B cell (primary cell): Measurements from ENCODE around the gene WTAP. TPM values are rescaled to one million over a fixed set of nuclear protein-coding genes. Genes with fewer than 3 reads are reported as not detected.

Source experiments
- ATAC-seq: fragments of 200-7000 bp; cut with Tn5 transposase; one replicate; pipeline ENCODE4 v1.10.0; 2021; ENCODE audit warnings: low read depth, mild to moderate bottlenecking, moderate number of reproducible peaks, moderate library complexity
- CTCF ChIA-PET: fragments of 350-600 bp; sonication (Branson Sonifier 250); formaldehyde crosslinking; loops from one replicate; lab custom pipeline; 2021; ENCODE audit warnings: antibody characterized with exemption, inconsistent platforms; lab: Charles Lee
- POLR2A ChIA-PET: fragments of 350-600 bp; sonication (Branson Sonifier 250); formaldehyde crosslinking; loops from one replicate; lab custom pipeline; 2021; ENCODE audit warnings: antibody characterized with exemption; lab: Charles Lee
- DNase-seq: peaks from one replicate; pipeline ENCODE4 v3.0.0; 2013
- H2AFZ ChIP-seq: 2 replicates; pipeline ENCODE4 v1.6.1; 2012; ENCODE audit warnings: mild to moderate bottlenecking, low read depth, low read length; ENCODE audit not compliant: insufficient read depth, poor library complexity, severe bottlenecking
- H3K27ac ChIP-seq, 2 donors: 1 replicate in 1 of 2; 2 replicates in 1 of 2; pipeline ENCODE4 v1.5.1; 2012 to 2013; ENCODE audit warnings: low read length in 2 of 2, mild to moderate bottlenecking in 2 of 2, moderate library complexity in 1 of 2
- H3K27me3 ChIP-seq, 4 experiments: fragments of 200-600 bp in 1 of 4; sonication (generic) in 1 of 4; replicated peaks in 1 of 4; 1 replicate in 2 of 4; 2 replicates in 2 of 4; pipeline versions ENCODE4 v1.6.1 to v1.7.0; 2013 to 2016; ENCODE audit warnings: low read length in 3 of 4, mild to moderate bottlenecking in 2 of 4, mixed read lengths in 1 of 4, moderate library complexity in 1 of 4; ENCODE audit not compliant: insufficient read depth in 4 of 4, control insufficient read depth in 3 of 4; ENCODE audit errors: control extremely low read depth in 1 of 4
- H3K36me3 ChIP-seq, 2 experiments: replicated peaks in 1 of 2; 1 replicate in 1 of 2; 2 replicates in 1 of 2; pipeline versions ENCODE4 v1.6.1 to v1.7.1; 2013; ENCODE audit warnings: low read length in 1 of 2; ENCODE audit not compliant: insufficient read depth in 2 of 2, control insufficient read depth in 1 of 2; ENCODE audit errors: control extremely low read depth in 1 of 2, extremely low read depth in 1 of 2
- H3K4me1 ChIP-seq, 2 donors: fragments of 200-600 bp in 1 of 2; sonication (generic) in 1 of 2; 1 replicate in 1 of 2; 2 replicates in 1 of 2; pipeline versions ENCODE4 v1.5.1 to v1.6.1; 2013 to 2017; ENCODE audit warnings: low read length in 2 of 2; ENCODE audit not compliant: control insufficient read depth in 2 of 2, insufficient read depth in 2 of 2
- H3K4me2 ChIP-seq: replicated peaks from 2 replicates; pipeline ENCODE3; 2012; ENCODE audit warnings: mild to moderate bottlenecking, low read depth, low read length; ENCODE audit not compliant: poor library complexity, severe bottlenecking
- H3K4me3 ChIP-seq, 5 experiments: fragments of 200-600 bp in 1 of 5; sonication (generic) in 1 of 5; 1 replicate in 3 of 5; 2 replicates in 2 of 5; pipeline versions ENCODE4 v1.5.1 to v1.7.0; 2011 to 2016; ENCODE audit warnings: low read length in 4 of 5, mild to moderate bottlenecking in 4 of 5, low read depth in 2 of 5, control low read depth in 1 of 5, moderate library complexity in 1 of 5; ENCODE audit not compliant: insufficient read depth in 1 of 5; ENCODE audit errors: control extremely low read depth in 1 of 5, extremely low read depth in 1 of 5
- H3K79me2 ChIP-seq: fragments of 200-600 bp; sonication (generic); one replicate; pipeline ENCODE4 v1.6.0; 2016; ENCODE audit warnings: low read length; ENCODE audit not compliant: control insufficient read depth, insufficient read depth
- H3K9ac ChIP-seq: fragments of 200-600 bp; sonication (generic); 2 replicates; pipeline ENCODE4 v1.6.1; 2017; ENCODE audit warnings: mild to moderate bottlenecking, low read length, moderate library complexity
- H3K9me3 ChIP-seq, 3 donors: one replicate each; pipeline versions ENCODE4 v1.6.1 to v1.7.1; 2013; ENCODE audit warnings: low read length in 2 of 3; ENCODE audit not compliant: control insufficient read depth in 2 of 3, insufficient read depth in 1 of 3; ENCODE audit errors: control extremely low read depth in 1 of 3
- H4K20me1 ChIP-seq: 2 replicates; pipeline ENCODE4 v1.6.0; 2012; ENCODE audit warnings: mild to moderate bottlenecking, low read length; ENCODE audit not compliant: insufficient read depth, control insufficient read depth, poor library complexity, severe bottlenecking
- H3K27ac Mint-ChIP-seq: one replicate; pipeline ENCODE4 v1.8.0; 2021; ENCODE audit warnings: mixed read lengths
- H3K27me3 Mint-ChIP-seq: one replicate; pipeline ENCODE4 v1.8.0; 2021; ENCODE audit warnings: mixed read lengths
- H3K4me1 Mint-ChIP-seq: one replicate; pipeline ENCODE4 v1.8.0; 2021; ENCODE audit warnings: mixed read lengths
- H3K4me3 Mint-ChIP-seq: one replicate; pipeline ENCODE4 v1.8.0; 2021; ENCODE audit warnings: mixed read lengths
- H3K9me3 Mint-ChIP-seq: one replicate; pipeline ENCODE4 v1.8.0; 2022; ENCODE audit warnings: mixed read lengths; ENCODE audit not compliant: insufficient read depth
- CTCF ChIP-seq: fragments of 200-600 bp; IDR thresholded peaks from one replicate; pipeline ENCODE4 v1.8.0; 2022; ENCODE audit warnings: antibody characterized with exemption, mild to moderate bottlenecking
- EZH2 ChIP-seq: IDR thresholded peaks from 2 replicates; pipeline ENCODE4 v1.6.1; 2012; ENCODE audit warnings: borderline replicate concordance, low read depth, mild to moderate bottlenecking, moderate library complexity, low read length; ENCODE audit not compliant: insufficient read depth, poor library complexity, severe bottlenecking
- WGBS: methylation state at CpG from one replicate; pipeline ENCODE4 v1.1.5; 2013; ENCODE audit warnings: missing lambda C conversion rate; ENCODE audit not compliant: insufficient coverage; 5-methylcytosine and 5-hydroxymethylcytosine counted together
- intact Hi-C: fragments of 100-400 bp; cut with micrococcal nuclease; formaldehyde crosslinking; loops from one replicate; pipeline ENCODE4 v1.10.0; 2022
- polyA plus RNA-seq: library from polyadenylated mRNA; depleted of rRNA; stranded (reverse); fragments of >200 nt; gene quantifications from 2 replicates; pipeline ENCODE4 v1.2.3, GENCODE V29; 2012
- total RNA-seq, 2 donors: library from RNA; stranded (reverse); fragments of 120-200 nt in 1 of 2; gene quantifications; 1 replicate in 1 of 2; 2 replicates in 1 of 2; pipeline versions ENCODE4 v1.2.3 to v1.2.4, GENCODE V29; 2013 to 2022

The WTAP gene
- total and polyA plus RNA-seq, 2 donors (not counting 1 experiment from before 2014, with no cell fraction given): 34.2 to 165 TPM

DNA sequence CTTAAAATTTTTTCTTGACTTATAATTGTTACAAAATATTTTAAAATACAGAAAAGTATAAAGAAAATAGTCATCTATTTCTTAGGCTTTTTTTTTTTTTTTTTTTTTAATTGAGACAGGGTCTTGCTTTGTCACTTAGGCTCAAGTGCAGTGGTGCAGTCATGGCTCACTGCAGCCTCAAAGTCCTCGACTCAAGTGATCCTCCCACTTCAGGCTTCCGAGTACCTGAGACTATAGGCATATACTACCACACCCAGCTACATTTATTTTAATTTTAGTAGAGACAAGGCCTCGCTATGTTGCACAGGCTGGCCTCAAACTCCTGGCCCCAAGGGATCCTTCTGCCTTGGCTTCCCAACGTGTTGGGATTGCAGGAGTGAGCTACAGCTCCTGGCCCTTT is 29.2 kb downstream of the WTAP start:
- no peak for ATAC-seq
- peaks cover 18 to 45% of the 10 kb centered on the region in 2 experiments for H3K36me3 ChIP-seq
- Mint-ChIP-seq H3K4me1 (peaks cover 13% of the 10 kb centered on the region), H3K9me3 (no peaks in the 10 kb centered on the region), H3K27me3 (no peaks in the 10 kb centered on the region), H3K4me3 (no peak overlapping the region), H3K27ac (no peak overlapping the region)
- peaks cover 10% of the 10 kb centered on the region for H3K79me2 ChIP-seq
- H3K27me3 ChIP-seq: no peaks in the 10 kb centered on the region
- no peak overlapping the region for H3K4me2 ChIP-seq
- intact Hi-C loops: no loop called here
- H3K9me3 ChIP-seq: no peaks in the 10 kb centered on the region
- TF ChIP-seq EZH2 (no peak), CTCF (no peak)
- no peak for DNase-seq
- H3K4me1 ChIP-seq: peaks cover 9 to 10% of the 10 kb centered on the region in 2 donors
- no peak overlapping the region for H3K27ac ChIP-seq
- ChIA-PET CTCF (interaction anchor here (0.7 to 1.0 kb wide), 2 partner anchors 30 to 65 kb away, joined by 5 to 8 read pairs; no protein-coding TSS in a partner anchor), POLR2A (no interaction called here)
- WGBS: 95% methylated on average over 4 of the region's 4 CpGs
- no peak overlapping the region for H2AFZ ChIP-seq
- no peaks in the 10 kb centered on the region for H4K20me1 ChIP-seq
- H3K9ac ChIP-seq: no peak overlapping the region
- no peak overlapping the region for H3K4me3 ChIP-seq

DNA sequence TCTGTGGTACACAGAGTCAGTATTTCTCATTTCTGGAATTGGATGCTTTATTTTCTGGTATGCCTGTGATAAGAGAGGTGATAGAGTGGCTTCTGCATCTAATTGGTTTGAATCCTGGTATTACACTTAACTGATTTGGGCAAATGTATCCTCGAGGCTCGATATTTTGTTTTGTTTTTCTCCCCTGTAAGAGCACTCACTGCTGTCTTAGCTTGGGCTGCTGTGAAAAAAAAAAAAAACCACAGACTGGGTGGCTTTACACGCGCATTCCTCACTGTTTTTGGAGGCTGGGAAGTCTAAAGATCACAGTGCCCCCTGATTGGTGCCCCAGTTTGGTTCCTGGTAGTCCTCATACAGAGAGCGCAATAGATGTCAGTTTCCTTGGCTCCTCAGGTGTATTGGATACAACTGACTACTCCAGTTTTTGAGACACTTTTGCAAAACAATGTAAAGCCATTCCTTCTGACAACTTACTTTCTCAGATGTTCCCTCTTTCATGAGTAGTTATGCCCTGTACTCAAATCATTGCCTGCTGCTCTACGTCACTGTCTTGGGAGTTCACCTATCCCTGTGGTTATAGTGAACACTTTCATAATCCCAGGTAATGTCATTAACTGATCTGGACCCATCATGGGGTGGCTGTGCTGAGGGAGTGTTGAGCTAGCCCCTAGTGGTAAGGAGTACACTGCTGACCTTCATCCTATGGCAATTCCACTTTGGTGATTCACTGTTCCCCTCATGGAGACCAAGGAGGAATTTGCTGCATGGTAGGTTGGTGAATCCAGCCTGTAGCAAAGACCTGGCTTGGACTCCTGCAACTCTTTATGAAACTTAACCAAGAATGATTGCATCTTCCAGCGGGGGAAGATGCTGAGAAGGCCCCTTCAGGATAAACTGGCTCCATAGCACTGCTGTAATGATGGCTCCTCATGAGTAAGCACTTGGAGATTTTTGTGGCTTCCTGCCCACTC is 31.0 kb downstream of the WTAP start:
- Mint-ChIP-seq H3K27ac (peak overlapping the region; percentile 47), H3K4me3 (peak overlapping the region; percentile 35), H3K27me3 (no peaks in the 10 kb centered on the region), H3K4me1 (peaks cover 21% of the 10 kb centered on the region), H3K9me3 (no peaks in the 10 kb centered on the region)
- Histone ChIP-seq H2AFZ (no peak overlapping the region), H3K4me1 (peaks cover 17 to 19% of the 10 kb centered on the region in 2 donors), H3K4me2 (no peak overlapping the region), H3K27ac (no peak overlapping the region), H3K36me3 (peaks cover 12 to 35% of the 10 kb centered on the region in 2 experiments), H3K9ac (no peak overlapping the region), H3K27me3 (no peaks in the 10 kb centered on the region), H3K9me3 (no peaks in the 10 kb centered on the region), H4K20me1 (no peaks in the 10 kb centered on the region), H3K79me2 (peaks cover 20% of the 10 kb centered on the region), H3K4me3 (no peak overlapping the region)
- POLR2A ChIA-PET: interaction anchor here (0.6 kb wide), 1 partner anchor 68 kb away, joined by 8 read pairs; no protein-coding TSS in a partner anchor
- CTCF ChIA-PET: interaction anchor here (1.2 kb wide), 1 partner anchor 63 kb away, joined by 3 read pairs; no protein-coding TSS in a partner anchor
- intact Hi-C loops: no loop called here
- DNase-seq (no peak), ATAC-seq (no peak)
- 100% methylated on average over 6 of the region's 7 CpGs for WGBS
- no peak for TF ChIP-seq EZH2
- TF ChIP-seq CTCF: no peak
